Calu3 (cell line): Measurements from ENCODE around the gene KMT2D. TPM values are rescaled to one million over a fixed set of nuclear protein-coding genes. Genes with fewer than 3 reads are reported as not detected.
A peak's percentile ranks its signal among the peaks of the same experiment; 100 is the strongest.

Experiments used
- BruUV-seq: library from RNA; stranded (reverse); fragments of 400-500 nt; replicated peaks from 2 replicates; lab custom pipeline; 2021; lab: Mats Ljungman, UMichigan
- CTCF ChIA-PET: fragments of 300-600 bp; sonication (Branson Sonifier 250); formaldehyde crosslinking; loops from one replicate; lab custom pipeline; 2022; ENCODE audit warnings: antibody characterized with exemption; lab: Charles Lee
- DNase-seq: peaks from one replicate; pipeline ENCODE4 v3.0.0; 2022
- H3K27ac Mint-ChIP-seq: one replicate; pipeline ENCODE4 v1.8.0; 2022; ENCODE audit warnings: mixed read lengths; ENCODE audit not compliant: unreplicated experiment
- H3K27me3 Mint-ChIP-seq: one replicate; pipeline ENCODE4 v1.8.0; 2022; ENCODE audit warnings: mixed read lengths; ENCODE audit not compliant: unreplicated experiment
- H3K36me3 Mint-ChIP-seq: one replicate; pipeline ENCODE4 v1.8.0; 2022; ENCODE audit warnings: mild to moderate bottlenecking, moderate library complexity, mixed read lengths; ENCODE audit not compliant: insufficient read depth, unreplicated experiment
- H3K4me1 Mint-ChIP-seq: one replicate; pipeline ENCODE4 v1.8.0; 2022; ENCODE audit warnings: mild to moderate bottlenecking, low read depth, mixed read lengths; ENCODE audit not compliant: unreplicated experiment
- H3K4me3 Mint-ChIP-seq: one replicate; pipeline ENCODE4 v1.8.0; 2022; ENCODE audit warnings: mild to moderate bottlenecking, low read depth, moderate library complexity, mixed read lengths; ENCODE audit not compliant: unreplicated experiment
- H3K9me3 Mint-ChIP-seq: one replicate; pipeline ENCODE4 v1.8.0; 2022; ENCODE audit warnings: low read depth, mixed read lengths; ENCODE audit not compliant: unreplicated experiment
- CTCF ChIP-seq: fragments of 200-600 bp; IDR thresholded peaks from one replicate; pipeline ENCODE4 v1.8.0; 2022; ENCODE audit warnings: antibody characterized with exemption; ENCODE audit not compliant: unreplicated experiment
- intact Hi-C: fragments of 100-400 bp; cut with micrococcal nuclease; formaldehyde crosslinking; loops from one replicate; pipeline ENCODE4 v1.10.0; 2022; ENCODE audit not compliant: unreplicated experiment
- total RNA-seq: library from RNA; stranded (reverse); gene quantifications from 2 replicates; pipeline ENCODE4 v1.2.3, GENCODE V29; 2022

KMT2D gene
- total RNA-seq, 1 experiment from 2014 or later: 72.9 TPM

- H3K9me3 Mint-ChIP-seq: no peaks in the 10 kb centered on the region
- BruUV-seq: no TSS peak
- H3K4me1 Mint-ChIP-seq: no peaks in the 10 kb centered on the region
- H3K4me3 Mint-ChIP-seq: no peak overlapping the region
- H3K36me3 Mint-ChIP-seq: peaks cover 55% of the 10 kb centered on the region
- TF ChIP-seq CTCF: no peak
- no peak for DNase-seq
- no peaks in the 10 kb centered on the region for H3K27me3 Mint-ChIP-seq
- H3K27ac Mint-ChIP-seq: no peak overlapping the region
- intact Hi-C loops: no loop called here
- CTCF ChIA-PET: no interaction called here
Measured at GRCh38 chr12:49039421-49040363, 20.9 kb downstream of the KMT2D start.

DNA sequence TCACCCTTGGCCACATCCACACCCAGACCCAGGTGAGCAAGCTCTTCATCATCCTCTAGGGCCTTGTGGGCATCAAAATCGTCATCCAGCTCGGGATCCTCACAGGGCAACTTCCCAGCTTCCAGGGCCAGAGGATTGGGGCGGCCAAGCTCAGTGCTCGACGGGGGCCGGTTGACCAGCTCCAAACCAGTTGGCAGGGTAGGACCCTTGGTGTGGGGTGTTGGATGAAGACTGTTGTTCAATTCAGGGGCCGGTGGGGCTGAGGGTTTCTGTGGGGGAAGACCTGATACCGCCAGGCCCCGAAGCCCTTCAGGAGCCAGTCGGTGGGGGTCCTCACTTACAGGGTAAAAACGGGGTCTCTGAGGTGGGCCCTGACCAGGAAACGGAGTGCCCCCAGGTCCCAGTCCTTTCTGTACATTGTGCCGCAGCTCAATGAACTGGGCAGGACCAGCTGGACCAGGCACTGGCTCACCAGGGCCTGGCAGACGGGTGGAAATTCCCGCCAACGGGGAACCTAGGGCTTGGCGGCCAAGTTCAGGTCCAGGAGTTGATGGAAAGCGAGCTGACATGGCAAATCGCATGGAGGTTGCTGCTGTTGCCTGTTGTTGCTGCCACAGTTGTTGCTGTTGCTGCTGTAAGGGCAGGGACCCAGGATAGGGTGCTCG is 22.2 kb downstream of the KMT2D start:
- CTCF ChIA-PET: no interaction called here
- TF ChIP-seq CTCF: no peak
- no peaks in the 10 kb centered on the region for H3K27me3 Mint-ChIP-seq
- DNase-seq: no peak
- no peaks in the 10 kb centered on the region for H3K4me1 Mint-ChIP-seq
- no peaks in the 10 kb centered on the region for H3K9me3 Mint-ChIP-seq
- peaks cover 45% of the 10 kb centered on the region for H3K36me3 Mint-ChIP-seq
- no peak overlapping the region for H3K4me3 Mint-ChIP-seq
- no peak overlapping the region for H3K27ac Mint-ChIP-seq
- TSS peak; percentile 21 for BruUV-seq
- intact Hi-C loops: no loop called here

- no peak for DNase-seq
- CTCF ChIA-PET: no interaction called here
- H3K27me3 Mint-ChIP-seq: no peaks in the 10 kb centered on the region
- intact Hi-C loops: no loop called here
- no peak overlapping the region for H3K27ac Mint-ChIP-seq
- no peaks in the 10 kb centered on the region for H3K9me3 Mint-ChIP-seq
- no peaks in the 10 kb centered on the region for H3K4me1 Mint-ChIP-seq
- H3K4me3 Mint-ChIP-seq: no peak overlapping the region
- TF ChIP-seq CTCF: no peak
- BruUV-seq: no TSS peak
- H3K36me3 Mint-ChIP-seq: peaks cover 45% of the 10 kb centered on the region
Measured at GRCh38 chr12:49037947-49038237, 22.7 kb downstream of the KMT2D start.

- TF ChIP-seq CTCF: no peak
- intact Hi-C loops: no loop called here
- no TSS peak for BruUV-seq
- CTCF ChIA-PET: interaction anchor here (0.6 kb wide), 1 partner anchor 10 kb away, joined by 3 read pairs; no protein-coding TSS in a partner anchor
- Mint-ChIP-seq H3K27me3 (no peaks in the 10 kb centered on the region), H3K4me3 (no peak overlapping the region), H3K4me1 (no peaks in the 10 kb centered on the region), H3K9me3 (no peaks in the 10 kb centered on the region), H3K36me3 (peaks cover 43% of the 10 kb centered on the region), H3K27ac (no peak overlapping the region)
- DNase-seq: no peak
Measured at GRCh38 chr12:49037111-49037946, 23.3 kb downstream of the KMT2D start.
